Astrocyte of the hippocampus (primary cell): ENCODE measurements around the gene FBXO2.
A peak's percentile ranks its signal among the peaks of the same experiment; 100 is the strongest.

ENCODE experiments used
- DNase-seq: peaks from one replicate; pipeline ENCODE4 v3.0.0; 2011; ENCODE audit warnings: low read depth, low spot score

The FBXO2 gene, protein sequence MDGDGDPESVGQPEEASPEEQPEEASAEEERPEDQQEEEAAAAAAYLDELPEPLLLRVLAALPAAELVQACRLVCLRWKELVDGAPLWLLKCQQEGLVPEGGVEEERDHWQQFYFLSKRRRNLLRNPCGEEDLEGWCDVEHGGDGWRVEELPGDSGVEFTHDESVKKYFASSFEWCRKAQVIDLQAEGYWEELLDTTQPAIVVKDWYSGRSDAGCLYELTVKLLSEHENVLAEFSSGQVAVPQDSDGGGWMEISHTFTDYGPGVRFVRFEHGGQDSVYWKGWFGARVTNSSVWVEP

DNA sequence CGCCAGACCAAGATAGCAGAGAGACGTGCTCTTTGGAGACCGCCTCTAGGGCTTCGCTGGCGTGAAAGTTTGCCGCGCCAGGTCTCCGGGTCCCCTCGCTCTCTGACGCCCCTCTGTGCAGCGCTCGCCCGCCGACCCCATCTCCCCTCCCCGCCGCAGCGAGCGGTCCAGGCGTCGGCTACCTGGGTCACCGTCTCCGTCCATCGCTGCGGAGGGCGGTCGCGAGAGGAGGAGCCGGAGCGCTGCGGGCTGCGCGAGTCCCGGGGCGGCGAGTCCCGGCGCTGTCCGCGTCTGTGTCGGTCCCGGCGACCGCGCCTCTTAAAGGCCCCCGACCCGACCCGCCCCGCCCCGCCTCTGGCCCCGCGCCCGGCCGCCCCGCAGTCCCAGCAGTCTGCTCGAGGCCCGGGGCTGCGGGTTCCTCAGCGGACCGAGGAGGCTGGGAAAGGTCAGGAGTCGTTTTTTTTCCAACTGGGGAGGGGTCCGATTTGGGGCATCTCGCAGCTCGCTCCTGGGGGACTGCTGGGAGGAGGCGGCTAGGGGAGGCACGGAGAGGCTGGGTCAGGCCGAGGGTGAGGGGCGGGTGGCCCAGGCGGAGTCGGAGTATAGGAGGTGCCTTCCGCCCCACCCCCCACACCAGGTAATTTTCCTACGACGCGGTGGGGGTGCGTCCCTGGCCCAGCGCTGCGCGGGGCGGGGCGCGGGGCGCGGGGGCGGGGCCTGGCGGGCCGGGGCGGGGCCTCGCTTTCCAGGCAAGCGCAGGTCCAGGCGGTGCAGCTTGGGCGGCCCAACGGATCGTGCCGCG lies at the start of gene FBXO2, which contains the start of gene FBXO44:
TSS of gene FBXO2 (minus strand) at position 293 of the 802 bp plus-strand sequence. CDS start at position 204, 89 bp downstream.
TSS of gene FBXO44 (plus strand) at position 741 of the 802 bp plus-strand sequence. CDS start 959 bp downstream, outside the sequence.
- peak; percentile 55 for DNase-seq

DNA sequence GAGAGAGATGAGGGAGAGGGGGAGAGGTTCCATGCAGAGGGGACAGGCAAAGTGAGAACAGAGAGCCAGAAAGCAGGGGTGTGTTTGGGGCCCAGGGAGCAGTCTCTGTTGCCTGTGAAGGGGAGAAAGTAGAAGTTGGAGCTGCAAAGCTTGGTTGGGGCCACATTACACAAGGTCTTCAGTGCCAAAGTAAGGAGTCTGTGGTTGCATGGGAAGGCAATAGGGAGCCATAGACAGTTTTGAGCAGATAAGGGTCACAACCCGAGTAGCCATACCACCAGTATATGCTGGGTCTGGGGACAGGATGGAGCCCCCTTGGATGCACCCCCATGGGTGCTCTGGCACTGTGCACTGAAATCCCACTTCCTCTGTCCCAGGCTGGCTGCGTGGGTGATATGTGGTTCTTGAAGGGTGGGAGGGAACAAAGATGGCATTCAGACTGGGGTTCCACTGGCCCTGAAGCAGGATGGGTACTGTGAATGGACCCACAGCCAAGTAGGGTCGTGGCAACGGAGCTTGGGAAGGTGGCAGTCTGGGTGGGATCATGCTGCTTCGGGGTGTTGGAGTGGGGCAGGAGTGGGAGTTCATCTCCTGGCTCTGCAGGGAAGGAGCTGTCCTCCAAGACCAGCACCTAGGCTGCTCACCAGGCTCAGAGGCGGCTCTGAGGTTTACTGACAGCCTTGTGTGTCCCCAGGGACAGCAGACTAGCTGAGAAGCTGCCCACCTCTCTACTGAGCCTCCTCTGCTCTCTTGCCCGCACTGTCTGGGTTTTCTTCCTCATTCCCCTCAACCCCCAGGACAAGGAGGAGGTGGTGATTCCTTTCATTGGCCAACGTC lies 49.3 kb upstream of the FBXO2 start:
- DNase-seq, result no peak

DNA sequence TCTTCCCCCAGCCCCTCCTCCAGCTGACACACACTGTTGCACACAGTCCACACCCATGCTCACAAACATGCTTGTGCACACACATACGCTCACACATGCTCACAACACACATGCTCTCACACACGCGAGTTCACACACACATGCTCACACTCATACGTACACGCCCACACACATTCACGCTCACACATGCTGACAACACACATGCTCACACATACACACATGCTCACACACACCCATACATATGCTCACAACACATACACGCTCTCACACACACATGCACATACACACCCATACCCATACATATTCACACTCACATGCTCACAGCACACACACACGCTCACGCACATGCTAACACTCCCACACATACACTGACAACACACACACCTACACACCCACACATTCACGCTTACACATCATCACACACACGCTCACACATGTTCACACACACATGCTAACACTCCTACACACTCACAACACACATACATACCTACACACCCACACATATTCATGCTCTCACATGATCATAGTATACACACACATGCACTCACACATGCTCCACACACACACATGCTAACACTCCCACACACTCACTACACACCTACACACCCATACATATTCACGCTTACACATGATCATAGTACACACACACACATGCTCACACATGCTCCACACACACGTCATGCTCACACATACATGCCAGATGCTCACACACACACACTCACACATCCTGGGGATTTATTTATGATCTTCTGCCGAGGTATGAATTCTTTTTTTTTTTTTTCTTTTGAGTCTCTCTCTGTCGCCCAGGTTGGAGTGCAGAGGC lies 48.0 kb upstream of the FBXO2 start:
- DNase-seq, result no peak

DNA sequence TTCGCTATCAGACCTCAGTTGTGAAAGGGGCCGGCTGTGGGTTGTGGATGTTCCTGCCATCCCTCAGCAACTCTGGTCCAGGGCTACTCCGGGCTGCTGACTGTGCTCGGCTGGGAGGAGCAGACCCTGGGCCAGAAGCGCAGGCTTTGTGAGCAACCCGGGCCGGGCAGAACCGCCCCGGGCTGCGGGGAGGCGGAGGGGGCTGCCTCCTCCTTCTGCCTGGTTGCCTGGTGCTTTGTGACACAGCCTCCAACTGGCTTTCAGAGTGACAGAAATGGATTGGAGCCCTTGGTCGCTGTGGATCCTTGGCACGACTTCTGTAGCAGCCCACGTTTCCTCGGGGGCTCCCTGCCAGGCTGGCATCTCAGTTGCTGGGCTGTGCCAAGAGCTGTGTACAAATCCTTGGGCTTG lies 47.3 kb upstream of the FBXO2 start:
- DNase-seq, result peak; percentile 62

DNA sequence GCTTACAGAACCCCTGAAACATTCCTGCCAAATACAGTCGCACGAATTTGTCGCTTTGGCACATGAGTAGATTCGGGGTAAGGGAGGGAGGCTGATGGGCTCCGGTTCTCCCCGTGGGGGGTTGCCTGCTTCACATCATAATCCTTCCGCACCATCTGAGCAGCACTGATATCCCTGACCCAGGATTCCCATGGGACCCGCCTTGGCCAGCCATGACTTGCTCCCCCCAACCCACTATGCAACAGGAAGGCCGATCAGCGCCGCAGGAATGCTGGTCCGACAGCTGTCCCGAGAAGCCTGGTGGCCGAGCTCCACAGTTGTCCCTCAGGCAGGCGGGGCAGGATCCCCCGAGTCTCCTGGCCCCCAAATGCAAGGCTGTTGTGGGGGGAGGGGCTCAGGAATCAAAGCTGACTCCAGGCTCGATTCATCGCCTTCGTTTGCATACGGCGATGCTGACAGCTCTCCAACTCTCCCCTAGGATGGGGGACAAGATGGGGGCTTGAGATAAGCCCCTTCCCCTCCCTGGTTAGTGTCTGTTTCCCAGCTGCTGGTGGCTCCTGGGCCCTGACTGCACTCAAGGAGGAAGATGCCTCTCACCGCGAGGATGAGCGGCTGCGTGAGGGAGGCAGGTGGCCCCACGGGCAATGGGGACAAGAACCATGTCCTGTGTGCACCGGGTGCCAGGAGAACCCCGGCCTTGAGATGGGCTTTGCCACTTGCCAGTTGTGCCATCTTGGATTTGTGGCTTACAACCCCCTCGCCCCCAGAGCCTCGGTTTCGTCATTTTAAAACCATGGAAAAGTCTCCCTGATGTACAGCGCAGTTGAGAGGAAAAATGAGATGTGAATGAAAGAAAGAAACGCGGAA lies 46.6 kb upstream of the FBXO2 start:
- DNase-seq, result no peak

DNA sequence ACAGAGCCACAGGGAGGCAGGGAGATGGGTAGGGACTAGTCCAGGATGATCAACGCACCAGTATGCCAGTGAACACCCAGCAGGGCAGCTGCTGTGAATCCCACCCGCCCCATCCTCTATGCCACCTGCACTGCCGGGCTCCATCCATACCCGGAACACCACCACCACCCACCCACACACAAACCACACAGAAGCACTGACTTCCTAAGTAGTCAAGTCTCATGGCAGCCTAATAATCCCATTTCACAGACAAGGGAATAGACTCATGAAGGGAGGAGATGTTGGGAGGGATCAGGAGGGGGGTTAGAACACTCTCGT lies 43.6 kb upstream of the FBXO2 start:
- DNase-seq, result no peak

DNA sequence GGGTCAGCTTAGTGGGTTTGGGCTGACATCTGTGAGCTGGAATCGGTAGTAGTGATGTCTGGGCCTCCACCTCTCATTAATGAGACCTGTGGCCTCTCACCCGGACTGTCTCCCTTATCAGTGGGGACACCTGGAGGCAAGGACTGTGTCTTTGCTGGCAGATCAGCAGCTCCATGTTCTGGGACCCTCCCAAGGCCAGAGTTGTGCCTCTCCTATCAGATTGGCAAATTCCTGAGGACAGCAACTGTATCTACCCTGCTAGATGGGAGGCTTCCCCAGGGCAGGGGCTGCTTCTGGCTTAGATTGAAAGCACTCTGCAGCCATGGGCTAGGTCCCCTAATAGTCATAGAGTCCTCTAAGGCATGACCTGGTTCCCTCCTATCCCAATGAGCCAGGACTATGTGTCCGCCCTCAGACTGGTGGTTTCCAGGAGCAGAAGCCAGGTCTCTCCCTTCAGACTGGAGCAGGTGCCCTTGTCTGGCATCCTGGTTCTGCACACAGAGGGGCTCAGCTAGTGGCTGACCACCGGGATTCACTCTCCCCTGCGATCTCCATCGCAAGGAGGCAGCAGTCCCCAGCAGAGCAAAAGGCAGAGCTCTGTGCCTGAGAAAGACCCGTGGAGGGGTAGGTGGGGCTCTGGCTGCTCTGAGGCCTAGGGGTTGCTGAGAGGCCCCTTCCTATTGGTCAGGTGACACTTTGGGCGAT lies 43.1 kb upstream of the FBXO2 start:
- no peak for DNase-seq

DNA sequence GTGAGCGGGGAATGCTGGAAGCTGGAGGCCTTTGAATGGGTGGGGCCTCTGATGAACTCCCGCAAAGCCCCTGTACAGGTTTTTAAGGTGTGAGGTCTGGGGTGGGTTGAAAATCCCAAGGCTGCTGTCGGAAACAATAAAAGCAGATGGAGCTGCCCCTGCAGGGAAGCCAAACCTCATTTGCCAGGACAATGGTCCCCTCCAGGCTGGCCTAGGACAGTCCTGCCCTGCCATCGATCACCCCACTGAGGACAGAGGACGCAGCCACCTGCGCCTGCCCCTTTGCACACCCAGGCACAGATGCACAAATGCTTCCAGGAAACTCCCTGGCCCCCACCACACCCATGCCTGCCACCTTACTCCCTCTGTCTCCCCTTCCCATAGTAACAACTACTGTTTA lies 41.6 kb upstream of the FBXO2 start:
- no peak for DNase-seq

DNA sequence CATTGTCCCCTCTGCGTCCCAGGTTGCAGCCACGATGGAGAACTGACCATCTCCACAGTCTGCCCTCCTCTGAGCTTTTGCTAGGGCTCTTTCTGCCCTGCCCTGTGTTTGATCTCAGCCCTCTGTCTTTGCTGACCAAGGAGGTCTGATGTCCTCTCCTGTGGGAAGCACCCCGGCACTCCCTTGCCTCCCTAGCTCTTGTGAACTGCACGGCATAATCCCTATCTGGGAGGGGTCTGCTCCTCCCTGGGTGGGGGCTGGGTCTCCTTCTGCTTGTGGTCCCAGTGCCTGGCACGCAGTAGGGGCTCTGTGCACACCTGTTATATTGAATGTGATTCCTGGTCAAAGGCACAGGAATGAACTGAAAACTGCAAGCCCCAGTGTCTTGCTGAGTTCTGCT lies 39.7 kb upstream of the FBXO2 start:
- no peak for DNase-seq

DNA sequence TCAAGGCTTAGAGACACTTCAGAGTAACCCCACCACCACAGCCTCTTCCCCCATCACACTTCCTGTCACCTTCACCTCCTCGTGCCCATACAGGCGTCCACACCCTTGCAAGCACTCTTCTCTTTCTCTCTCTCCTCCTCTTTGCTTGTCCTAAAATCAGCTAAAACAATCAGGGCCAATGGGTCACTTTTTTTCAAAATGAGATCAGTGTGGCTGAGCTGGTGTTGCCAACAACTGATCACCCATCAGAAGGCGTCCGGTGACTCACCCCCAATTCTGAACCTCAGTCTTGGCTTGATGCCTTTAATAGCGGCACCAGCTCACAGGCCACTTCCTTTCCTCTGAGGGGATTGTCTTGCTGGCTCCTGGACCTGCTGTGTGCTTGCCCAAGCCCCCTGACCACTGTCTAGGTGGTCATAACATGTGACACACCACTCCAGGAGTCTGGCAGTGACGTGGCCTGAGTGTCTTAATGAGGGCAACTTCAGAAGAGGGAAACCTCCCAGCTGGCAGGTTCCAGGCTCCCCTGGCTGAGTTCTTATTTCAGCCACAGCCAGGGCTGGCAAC lies 38.9 kb upstream of the FBXO2 start:
- DNase-seq, result peak; percentile 93

DNA sequence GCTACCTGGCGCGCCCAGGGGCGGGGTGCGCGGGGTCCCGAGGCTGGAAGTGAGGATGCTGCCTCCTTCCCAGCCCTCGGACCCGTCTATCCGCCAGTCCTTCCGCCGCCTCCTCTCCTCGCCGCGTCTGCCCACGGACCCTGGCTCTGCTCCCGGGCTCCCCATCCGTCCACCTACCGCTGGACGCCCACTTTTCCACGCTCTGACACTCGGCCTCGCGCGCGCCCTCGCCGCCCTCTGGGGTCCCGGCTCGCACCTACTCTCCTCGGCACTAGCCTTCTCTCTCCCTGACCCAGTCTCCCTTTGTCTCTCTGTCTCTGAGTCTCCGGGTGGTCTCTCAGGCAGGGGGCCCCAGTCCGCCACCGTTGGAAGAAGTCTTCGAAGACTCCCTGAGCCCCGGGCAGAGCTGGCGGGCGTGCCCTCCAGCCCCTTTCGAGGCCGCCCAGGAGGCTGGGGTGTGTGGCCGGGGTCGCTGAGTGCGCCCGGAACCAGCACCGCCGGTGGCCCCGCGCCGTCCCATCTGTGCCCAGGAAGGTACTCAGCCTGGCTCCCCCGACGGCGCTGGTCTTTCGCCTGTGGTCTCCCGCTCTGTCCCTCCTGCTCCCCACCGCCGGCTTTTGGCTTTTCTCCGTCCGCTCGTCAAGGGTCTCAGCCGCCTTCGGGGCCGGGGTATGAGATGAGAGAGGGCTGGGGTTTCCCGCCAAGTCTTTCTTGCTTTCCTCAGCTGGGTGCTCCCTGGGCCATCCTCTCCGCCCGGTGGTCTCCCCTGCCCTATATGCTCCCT lies 37.9 kb upstream of the FBXO2 start:
- DNase-seq, result peak; percentile 45

DNA sequence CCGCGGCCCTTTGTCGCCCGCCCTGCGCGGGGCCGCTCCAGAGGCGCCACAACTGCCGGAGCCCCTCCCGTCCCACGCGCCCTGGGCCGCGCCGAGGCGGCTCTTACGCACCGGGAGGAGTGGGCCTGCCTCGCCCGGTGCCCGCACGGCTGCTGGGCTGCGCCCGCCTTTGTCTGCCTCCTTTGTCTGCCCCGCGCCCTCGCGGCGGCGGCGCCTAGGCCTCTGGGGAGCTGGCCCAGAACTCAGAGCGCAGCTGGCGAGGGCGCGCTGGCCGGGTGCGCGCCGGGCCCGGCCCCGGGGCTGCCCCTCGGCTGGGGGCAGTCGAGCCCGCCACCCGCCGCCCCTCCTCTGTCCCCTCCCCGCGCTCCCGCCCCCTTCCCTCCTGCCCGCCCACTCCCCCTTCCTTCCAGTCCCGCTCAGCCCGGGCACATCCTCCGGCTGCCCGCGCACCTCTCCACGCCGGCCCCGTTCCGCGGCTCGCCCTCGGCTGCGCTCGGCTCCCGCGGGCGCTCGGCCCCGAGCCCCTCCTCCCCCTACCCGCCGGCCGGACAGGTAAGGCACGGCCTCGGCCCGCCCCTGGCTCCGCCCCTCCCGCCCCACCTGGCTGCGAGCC lies 37.2 kb upstream of the FBXO2 start, which contains the start of gene DRAXIN:
TSS of gene DRAXIN (plus strand) at position 409 of the 613 bp plus-strand sequence. CDS start 14,549 bp downstream, outside the sequence.
- DNase-seq, result peak; percentile 81

DNA sequence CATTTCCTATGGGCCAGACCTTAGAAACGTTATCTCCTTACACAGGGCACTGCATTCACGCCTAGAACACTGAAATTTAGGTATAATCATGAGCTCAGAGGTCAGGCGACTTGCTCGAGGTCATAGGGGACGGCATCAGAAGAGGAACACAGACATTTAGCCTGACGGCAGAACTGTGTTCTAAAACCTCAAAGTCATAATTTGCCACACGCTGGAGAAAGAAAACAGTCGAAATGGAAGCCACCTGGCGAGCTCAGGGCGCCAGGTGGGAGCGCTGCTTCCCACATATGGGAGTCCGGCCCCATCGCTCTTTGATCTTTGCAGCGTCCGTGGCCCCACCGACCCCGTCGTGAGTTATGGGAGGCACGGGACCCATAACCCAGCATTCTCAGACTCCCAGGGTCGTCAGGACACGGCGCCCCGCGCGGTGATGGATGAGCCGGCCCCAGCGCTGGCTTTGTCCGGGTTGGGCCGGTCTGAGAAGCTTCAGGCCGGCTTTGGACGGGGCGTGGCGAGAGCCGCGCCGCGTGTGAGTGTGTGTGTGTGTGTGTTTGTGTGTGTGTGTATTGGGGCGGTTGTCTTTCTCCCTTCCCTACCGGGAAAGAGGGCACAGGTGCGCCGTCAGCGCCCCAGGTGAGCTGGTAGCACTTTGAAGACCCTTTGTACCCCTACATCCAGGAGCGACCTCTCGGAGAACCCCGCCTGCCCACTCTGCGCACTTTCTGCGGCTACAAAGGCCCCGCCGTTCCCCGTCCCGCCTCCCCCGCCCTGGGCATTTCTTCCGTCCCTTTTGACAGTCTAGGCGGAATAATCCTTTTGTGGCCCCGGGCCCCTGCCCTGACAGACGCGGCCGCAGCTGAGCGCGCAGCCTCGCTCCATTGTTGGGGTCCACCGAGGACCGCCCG lies 36.4 kb upstream of the FBXO2 start:
- DNase-seq, result peak; percentile 67

DNA sequence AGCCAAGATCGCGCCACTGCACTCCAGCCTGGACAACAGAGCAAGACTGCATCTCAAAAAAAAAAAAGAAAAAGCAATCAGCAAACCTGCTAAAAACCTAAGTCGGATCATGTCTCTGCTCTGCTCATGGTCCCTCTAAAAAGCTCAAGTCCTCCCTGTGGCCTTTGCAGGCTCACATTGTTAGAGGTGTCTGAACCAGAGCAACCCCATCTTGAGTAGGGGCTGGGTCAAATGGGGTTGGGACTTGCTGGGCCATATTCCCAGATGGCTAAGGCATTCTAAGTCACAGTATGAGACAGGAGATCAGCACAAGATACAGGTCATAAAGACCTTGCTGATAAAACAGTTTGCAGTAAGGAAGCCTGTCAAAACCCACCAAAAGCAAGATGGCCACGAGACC lies 34.3 kb upstream of the FBXO2 start:
- no peak for DNase-seq

DNA sequence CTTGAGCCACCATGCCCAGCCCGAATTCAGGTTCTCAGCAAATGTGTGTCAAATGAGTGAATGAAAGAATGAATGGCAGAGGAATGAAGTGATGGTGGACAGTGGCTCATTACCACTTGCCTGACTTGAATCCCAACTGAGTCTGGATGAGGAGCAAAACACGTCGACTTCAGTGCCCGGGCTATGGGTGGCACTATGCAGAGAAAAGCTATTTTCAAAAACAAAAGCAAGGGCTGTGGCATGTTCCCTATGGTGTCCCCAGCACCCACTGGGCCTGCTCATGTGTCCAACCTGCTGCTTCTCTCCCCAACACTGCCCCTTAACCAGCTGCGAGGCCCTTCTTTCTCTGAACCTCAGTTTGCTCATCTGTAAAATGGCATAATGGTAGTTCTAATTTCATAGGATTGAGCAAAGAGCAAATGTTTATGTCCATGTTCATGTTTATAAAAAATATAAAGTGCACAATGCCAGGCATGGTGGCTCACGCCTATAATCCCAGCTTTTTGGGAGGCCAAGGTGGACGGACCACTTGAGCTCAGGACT lies 31.1 kb upstream of the FBXO2 start:
- no peak for DNase-seq

DNA sequence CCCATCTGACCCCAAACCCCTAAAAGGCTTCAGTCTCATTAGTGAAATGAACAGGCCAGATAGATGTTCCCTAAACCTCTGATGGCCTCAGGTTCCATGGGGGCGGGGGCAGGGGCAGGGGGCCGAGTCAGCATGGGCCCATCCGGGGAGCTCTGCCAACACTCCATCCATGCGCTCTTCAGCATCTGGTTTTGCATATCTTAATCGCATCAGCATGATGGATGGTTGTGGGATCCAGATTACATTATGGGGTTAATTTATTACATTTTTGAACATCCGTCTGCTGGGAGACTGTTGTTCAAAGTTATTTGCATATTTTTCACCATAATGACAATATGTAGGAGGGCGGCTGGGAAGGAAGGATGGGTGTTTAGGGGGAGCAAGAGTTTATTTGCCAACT lies 29.8 kb upstream of the FBXO2 start:
- DNase-seq, result no peak

DNA sequence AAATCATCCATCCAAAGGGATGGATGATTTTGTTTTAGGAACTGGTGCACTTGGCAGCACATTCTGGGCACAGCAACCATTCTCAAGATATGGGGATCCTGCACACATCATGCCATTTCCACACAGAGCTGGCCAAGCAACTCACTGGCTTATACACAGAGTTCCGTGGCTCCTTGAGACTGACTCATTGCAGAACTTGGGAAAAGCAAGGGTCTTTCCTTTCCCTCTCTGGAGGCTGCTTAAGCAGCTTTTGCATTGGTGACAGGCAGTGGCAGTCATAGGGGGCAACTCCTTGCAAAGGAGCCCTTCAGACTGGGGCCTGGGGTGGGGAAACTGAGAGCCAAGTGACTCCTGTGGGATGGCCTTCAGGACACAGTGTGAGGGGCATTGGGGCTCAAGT lies 28.6 kb upstream of the FBXO2 start:
- DNase-seq, result no peak
